DMS53 treated with DMSO at 0.1 percent for 48 hours (cell line): ENCODE measurements around the gene TAF11.
"Not testable (repeated sequence)": the region's sequence is repeated elsewhere in the genome, so short reads cannot be mapped to it uniquely, and the experiment has no call there.

ENCODE experiments used
- DNase-seq: peaks from one replicate; lab custom pipeline; 2025; ENCODE audit not compliant: unreplicated experiment; lab: John Stamatoyannopoulos, UW

TAF11 gene

GRCh38 chr6:34906826-34907225 is 19.0 kb upstream of the TAF11 start:
- no peak for DNase-seq

- DNase-seq: no peak
These were observed 17.3 kb upstream of the TAF11 start for GRCh38 chr6:34904990-34905613.

GRCh38 chr6:34901930-34902329 is 14.1 kb upstream of the TAF11 start:
- DNase-seq: no peak

GRCh38 chr6:34900321-34901031 is 12.6 kb upstream of the TAF11 start:
- DNase-seq: no peak

GRCh38 chr6:34899748-34900147 is 11.9 kb upstream of the TAF11 start:
- DNase-seq: not testable (repeated sequence)

GRCh38 chr6:34897716-34898115 is 9.9 kb upstream of the TAF11 start:
- DNase-seq: no peak

- DNase-seq: no peak
These were observed 9.3 kb upstream of the TAF11 start for GRCh38 chr6:34897130-34897529.

- DNase-seq: no peak
These were observed 6.9 kb upstream of the TAF11 start for GRCh38 chr6:34894693-34895092.

- DNase-seq: no peak
These were observed 3.5 kb upstream of the TAF11 start for GRCh38 chr6:34891296-34891695.

- no peak for DNase-seq
These were observed 2.7 kb upstream of the TAF11 start for GRCh38 chr6:34890533-34890925.

- DNase-seq: peak; percentile 65
These were observed 1.2 kb upstream of the TAF11 start, which contains the start of gene ANKS1A for GRCh38 chr6:34888874-34889555. TSS of gene ANKS1A (plus strand) at chr6:34889255. CDS start at chr6:34889403, 148 bp downstream.

- no peak for DNase-seq
These were observed 643 bp upstream of the TAF11 start for GRCh38 chr6:34888514-34888856.

- not testable (repeated sequence) for DNase-seq
These were observed 2.0 kb downstream of the TAF11 start for GRCh38 chr6:34885837-34886236.

- no peak for DNase-seq
These were observed 2.8 kb downstream of the TAF11 start for GRCh38 chr6:34884996-34885395.

GRCh38 chr6:34884073-34884472 is 3.8 kb downstream of the TAF11 start:
- DNase-seq: not testable (repeated sequence)

GRCh38 chr6:34877869-34878485 is 9.9 kb downstream of the TAF11 start:
- DNase-seq: no peak

- DNase-seq: no peak
These were observed 10.6 kb downstream of the TAF11 start for GRCh38 chr6:34877259-34877658.

GRCh38 chr6:34876472-34876871 is 11.4 kb downstream of the TAF11 start:
- DNase-seq: no peak

GRCh38 chr6:34875292-34876213 is 12.3 kb downstream of the TAF11 start:
- DNase-seq: no peak

- DNase-seq: no peak
These were observed 15.5 kb downstream of the TAF11 start for GRCh38 chr6:34872332-34872731.

GRCh38 chr6:34871853-34872252 is 16.0 kb downstream of the TAF11 start:
- DNase-seq: no peak
